D721Med (cell line): ENCODE measurements around the gene NFIA.

Experiments
- DNase-seq: peaks from one replicate; pipeline ENCODE4 v3.0.0; 2011; ENCODE audit warnings: low spot score; ENCODE audit not compliant: insufficient read length
- FAIRE-seq: peaks from 2 replicates; lab custom pipeline; 2011; peaks lifted over from hg19 to GRCh38; lab: Jason Lieb, UNC
- CTCF ChIP-seq: IDR thresholded peaks from 2 replicates; pipeline ENCODE4 v1.5.1; 2012; ENCODE audit warnings: mild to moderate bottlenecking, control low read depth; ENCODE audit not compliant: insufficient read depth; ENCODE audit errors: missing control alignments

NFIA gene

DNA sequence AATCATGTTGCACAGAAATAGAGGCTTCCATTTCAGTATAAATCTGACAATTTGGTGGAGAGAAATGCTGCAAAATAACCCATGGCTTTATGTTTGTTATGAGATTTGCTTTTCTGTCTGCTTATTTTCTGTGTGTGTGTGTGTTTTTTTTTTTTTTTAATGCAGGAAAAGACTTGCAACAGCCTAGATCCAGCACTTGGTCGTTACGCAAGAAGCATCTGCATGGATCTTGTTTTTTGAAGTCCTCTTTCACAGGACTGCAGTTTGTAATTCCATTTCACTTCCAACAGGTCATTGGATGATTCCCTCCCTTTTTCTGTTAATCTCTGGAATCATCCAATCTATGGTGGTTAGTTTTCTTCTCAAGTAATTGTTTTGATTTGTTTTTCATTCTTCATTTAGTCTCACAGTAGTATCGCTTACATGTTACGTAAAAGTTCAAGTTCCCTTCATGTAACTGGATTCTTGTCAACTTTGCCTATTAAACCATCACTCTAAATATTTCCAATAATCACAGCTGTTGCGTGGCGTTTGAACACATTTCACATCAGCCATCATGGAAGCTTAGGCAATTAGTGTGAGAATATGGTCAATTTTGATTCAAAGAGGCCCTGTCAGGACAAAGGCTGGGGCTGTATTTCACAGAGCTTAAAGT, 312.9 kb downstream of the NFIA start:
- no peak for TF ChIP-seq CTCF
- DNase-seq: no peak
- FAIRE-seq: no peak

GRCh38 chr1:61397495-61397894, 315.1 kb downstream of the NFIA start:
- no peak for TF ChIP-seq CTCF
- FAIRE-seq: no peak
- no peak for DNase-seq

- no peak for DNase-seq
- TF ChIP-seq CTCF: no peak
- no peak for FAIRE-seq
These were observed 315.6 kb downstream of the NFIA start for GRCh38 chr1:61397935-61398334.

- DNase-seq: no peak
- no peak for TF ChIP-seq CTCF
- FAIRE-seq: no peak
These were observed 316.8 kb downstream of the NFIA start for GRCh38 chr1:61399199-61399598.

DNA sequence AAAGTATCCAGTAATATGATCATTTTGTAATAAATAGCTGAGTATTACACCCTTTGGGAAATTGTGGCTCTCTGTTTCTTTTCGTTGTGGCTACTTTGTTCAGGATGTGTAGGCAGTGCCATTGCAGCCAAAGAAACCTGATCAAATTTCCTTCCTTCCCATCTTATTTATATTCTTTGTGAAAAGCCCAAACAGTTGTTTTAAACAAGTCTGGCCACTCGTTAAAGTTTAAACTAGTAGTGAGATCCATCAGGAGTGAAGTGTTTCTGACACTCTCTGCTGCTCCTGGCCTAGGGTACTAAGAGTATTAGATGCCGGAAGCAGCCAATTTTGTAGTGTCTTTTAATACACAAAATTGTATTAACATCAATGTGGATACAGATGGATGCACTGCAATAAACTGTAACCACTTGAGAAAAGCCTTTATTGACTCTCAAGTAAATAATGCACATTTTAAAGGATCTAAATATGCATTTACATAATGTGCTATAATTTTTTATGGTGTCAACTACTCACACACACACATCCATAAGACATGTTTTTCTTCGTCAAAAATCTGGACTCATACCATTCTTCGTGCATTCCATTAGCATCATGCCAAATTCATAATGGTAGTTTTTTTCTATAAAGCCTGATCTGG, 317.9 kb downstream of the NFIA start:
- DNase-seq: no peak
- no peak for FAIRE-seq
- no peak for TF ChIP-seq CTCF

DNA sequence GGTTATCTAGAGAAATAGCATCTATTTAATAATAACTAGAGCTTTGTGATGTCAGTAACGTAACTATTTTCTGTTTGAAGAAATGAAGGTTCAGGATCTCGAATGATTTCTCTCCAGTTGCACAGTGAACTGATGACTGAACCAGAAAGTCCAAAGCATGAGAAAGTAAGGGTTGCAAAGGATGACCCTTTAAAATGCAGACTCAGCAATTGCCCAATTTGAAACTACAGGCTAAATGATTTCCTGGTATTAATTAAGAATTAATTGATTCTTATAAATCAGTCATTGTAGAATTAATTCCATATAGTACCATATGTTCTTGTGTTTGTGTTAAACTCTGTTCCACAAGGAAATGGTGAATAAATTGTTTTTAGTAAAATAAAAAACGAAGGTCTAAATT, 318.6 kb downstream of the NFIA start:
- DNase-seq (no peak), FAIRE-seq (no peak)
- no peak for TF ChIP-seq CTCF
